Neutrophil (primary cell): ENCODE measurements around the gene ATP2B1.

ENCODE experiments used
- H3K27ac ChIP-seq: fragments of 200-600 bp; sonication (generic); 2 replicates; pipeline ENCODE4 v1.5.1; 2016; ENCODE audit warnings: mild to moderate bottlenecking, moderate library complexity
- H3K27me3 ChIP-seq: fragments of 200-600 bp; sonication (generic); 2 replicates; pipeline ENCODE4 v1.6.0; 2016; ENCODE audit warnings: mild to moderate bottlenecking
- H3K36me3 ChIP-seq: fragments of 200-600 bp; sonication (generic); 2 replicates; pipeline ENCODE4 v1.5.1; 2017
- H3K4me1 ChIP-seq, 2 experiments: fragments of 200-600 bp in 1 of 2; sonication (generic) in 1 of 2; 1 replicate in 1 of 2; 2 replicates in 1 of 2; pipeline versions ENCODE4 v1.5.1 to v1.6.1; 2013 to 2016; ENCODE audit warnings: low read depth in 1 of 2, low read length in 1 of 2, mild to moderate bottlenecking in 1 of 2, moderate library complexity in 1 of 2; ENCODE audit not compliant: control insufficient read depth in 1 of 2, insufficient read depth in 1 of 2
- H3K4me3 ChIP-seq, 2 experiments: fragments of 200-600 bp in 1 of 2; sonication (generic) in 1 of 2; 1 replicate in 1 of 2; 2 replicates in 1 of 2; pipeline ENCODE4 v1.5.1; 2013 to 2016; ENCODE audit warnings: low read depth in 1 of 2, low read length in 1 of 2, mild to moderate bottlenecking in 1 of 2, moderate library complexity in 1 of 2
- H3K9me3 ChIP-seq: fragments of 200-600 bp; sonication (generic); 2 replicates; pipeline ENCODE4 v1.5.1; 2016
- TF ChIP-seq, protein P1 (sequence below): fragments of 200-600 bp; sonication (generic); IDR thresholded peaks from 2 replicates; pipeline ENCODE4 v1.5.1; 2016; ENCODE audit warnings: antibody characterized with exemption

ATP2B1 gene

GRCh38 chr12:89571491-89572195, 137.0 kb downstream of the ATP2B1 start:
- TF ChIP-seq, protein P1, sequence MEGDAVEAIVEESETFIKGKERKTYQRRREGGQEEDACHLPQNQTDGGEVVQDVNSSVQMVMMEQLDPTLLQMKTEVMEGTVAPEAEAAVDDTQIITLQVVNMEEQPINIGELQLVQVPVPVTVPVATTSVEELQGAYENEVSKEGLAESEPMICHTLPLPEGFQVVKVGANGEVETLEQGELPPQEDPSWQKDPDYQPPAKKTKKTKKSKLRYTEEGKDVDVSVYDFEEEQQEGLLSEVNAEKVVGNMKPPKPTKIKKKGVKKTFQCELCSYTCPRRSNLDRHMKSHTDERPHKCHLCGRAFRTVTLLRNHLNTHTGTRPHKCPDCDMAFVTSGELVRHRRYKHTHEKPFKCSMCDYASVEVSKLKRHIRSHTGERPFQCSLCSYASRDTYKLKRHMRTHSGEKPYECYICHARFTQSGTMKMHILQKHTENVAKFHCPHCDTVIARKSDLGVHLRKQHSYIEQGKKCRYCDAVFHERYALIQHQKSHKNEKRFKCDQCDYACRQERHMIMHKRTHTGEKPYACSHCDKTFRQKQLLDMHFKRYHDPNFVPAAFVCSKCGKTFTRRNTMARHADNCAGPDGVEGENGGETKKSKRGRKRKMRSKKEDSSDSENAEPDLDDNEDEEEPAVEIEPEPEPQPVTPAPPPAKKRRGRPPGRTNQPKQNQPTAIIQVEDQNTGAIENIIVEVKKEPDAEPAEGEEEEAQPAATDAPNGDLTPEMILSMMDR = no peak
- no peaks in the 10 kb centered on the region for H3K27me3 ChIP-seq
- no peaks in the 10 kb centered on the region for H3K4me1 ChIP-seq
- H3K27ac ChIP-seq = no peak overlapping the region
- no peaks in the 10 kb centered on the region for H3K36me3 ChIP-seq
- H3K4me3 ChIP-seq = no peak overlapping the region
- no peaks in the 10 kb centered on the region for H3K9me3 ChIP-seq

- Histone ChIP-seq H3K27ac (no peak overlapping the region), H3K27me3 (no peaks in the 10 kb centered on the region), H3K36me3 (no peaks in the 10 kb centered on the region), H3K4me1 (no peaks in the 10 kb centered on the region), H3K4me3 (no peak overlapping the region), H3K9me3 (no peaks in the 10 kb centered on the region)
- TF ChIP-seq, protein P1 = no peak
Measured at GRCh38 chr12:89568484-89568883, 140.2 kb downstream of the ATP2B1 start.

DNA sequence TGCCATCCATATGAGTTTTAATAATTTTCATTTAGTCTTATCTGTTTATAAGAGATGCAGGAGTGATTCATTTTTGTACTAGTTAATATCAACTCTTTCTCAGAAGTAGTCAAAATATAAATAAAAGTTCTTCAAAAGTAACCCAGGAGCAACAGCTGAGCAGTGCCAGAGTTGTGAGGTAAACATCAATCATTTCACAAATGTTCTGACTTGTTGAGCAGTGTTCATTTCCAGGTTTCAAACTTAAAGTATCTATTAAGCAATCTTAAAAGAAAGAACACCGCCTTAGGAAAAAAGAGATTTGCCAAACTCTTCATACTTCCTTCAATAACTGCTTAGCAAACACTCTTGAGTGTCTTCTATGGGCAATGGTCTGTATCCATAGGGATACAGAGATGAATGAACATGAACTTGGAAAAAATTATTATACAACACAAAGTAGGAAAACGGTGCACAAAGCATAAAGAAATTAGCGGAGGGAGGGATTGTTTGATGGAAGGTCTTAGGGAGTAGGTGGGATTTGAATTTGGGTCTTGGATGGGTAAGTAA, 140.9 kb downstream of the ATP2B1 start:
- Histone ChIP-seq H3K4me1 (no peaks in the 10 kb centered on the region), H3K36me3 (no peaks in the 10 kb centered on the region), H3K4me3 (no peak overlapping the region), H3K27ac (no peak overlapping the region), H3K27me3 (no peaks in the 10 kb centered on the region), H3K9me3 (no peaks in the 10 kb centered on the region)
- TF ChIP-seq, protein P1 = no peak

GRCh38 chr12:89566615-89567014, 142.0 kb downstream of the ATP2B1 start:
- H3K36me3 ChIP-seq = no peaks in the 10 kb centered on the region
- H3K9me3 ChIP-seq = no peaks in the 10 kb centered on the region
- TF ChIP-seq, protein P1 = no peak
- H3K4me1 ChIP-seq = no peaks in the 10 kb centered on the region
- H3K27me3 ChIP-seq = no peaks in the 10 kb centered on the region
- no peak overlapping the region for H3K27ac ChIP-seq
- H3K4me3 ChIP-seq = no peak overlapping the region

DNA sequence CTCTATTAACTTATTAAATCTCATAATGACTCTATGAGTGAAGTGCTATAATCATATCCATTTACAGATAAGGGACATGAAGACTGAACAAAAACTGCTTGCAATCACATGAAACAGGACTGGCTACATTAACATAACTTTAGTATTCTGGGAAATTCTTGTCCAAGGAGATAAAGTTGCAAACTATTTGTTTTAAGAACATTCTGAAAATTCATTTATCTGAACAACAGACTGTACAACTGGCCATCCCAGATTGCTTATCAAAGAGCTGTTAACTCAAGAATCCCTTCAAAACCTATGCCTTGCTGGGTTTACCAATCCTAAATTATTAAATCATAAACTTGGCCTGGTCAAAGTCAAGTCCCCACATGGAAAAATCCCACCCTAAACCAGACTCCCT, 143.6 kb downstream of the ATP2B1 start:
- no peaks in the 10 kb centered on the region for H3K36me3 ChIP-seq
- no peak overlapping the region for H3K4me3 ChIP-seq
- H3K27me3 ChIP-seq = no peaks in the 10 kb centered on the region
- H3K27ac ChIP-seq = no peak overlapping the region
- no peaks in the 10 kb centered on the region for H3K9me3 ChIP-seq
- H3K4me1 ChIP-seq = no peaks in the 10 kb centered on the region
- TF ChIP-seq, protein P1 = no peak
